Loucy (cell line): ENCODE results near the gene ADGRB3.

Experiments
- CTCF ChIP-seq: fragments of 200-600 bp; sonication (generic); conservative IDR thresholded peaks from 2 replicates; pipeline ENCODE4 v1.5.1; 2014; ENCODE audit warnings: mild to moderate bottlenecking, antibody characterized with exemption, low read length
- EZH2phosphoT487 ChIP-seq: fragments of 200-600 bp; IDR thresholded peaks from 2 replicates; pipeline ENCODE4 v1.6.1; 2018; ENCODE audit warnings: antibody characterized with exemption, mild to moderate bottlenecking, moderate library complexity, borderline replicate concordance

- no peak for TF ChIP-seq CTCF
- TF ChIP-seq EZH2phosphoT487, result no peak
Observed at GRCh38 chr6:69179681-69180080, 544.6 kb downstream of the ADGRB3 start.
